H1 (cell line): ENCODE measurements around the gene TOP1. TPM values are rescaled to one million over a fixed set of nuclear protein-coding genes. Genes with fewer than 3 reads are reported as not detected.

Experiments used
- CTCF ChIA-PET: fragments of 300-600 bp; sonication (Branson Sonifier 250); formaldehyde crosslinking; loops from one replicate; lab custom pipeline; 2021; ENCODE audit not compliant: partially characterized antibody; lab: Charles Lee
- POLR2A ChIA-PET: fragments of 300-600 bp; sonication (Branson Sonifier 250); formaldehyde crosslinking; loops from one replicate; lab custom pipeline; 2021; ENCODE audit warnings: inconsistent platforms; ENCODE audit not compliant: partially characterized antibody; lab: Charles Lee
- DNase-seq, 2 experiments: peaks; one replicate each; pipeline versions ENCODE4 v3.0.0 to v3.0.0-alpha.2; 2010 to 2022; ENCODE audit warnings: low spot score in 2 of 2, low read depth in 1 of 2, mixed read lengths in 1 of 2
- FAIRE-seq: peaks from 2 replicates; lab custom pipeline; 2011; peaks lifted over from hg19 to GRCh38; lab: Jason Lieb, UNC
- H2AFZ ChIP-seq: 2 replicates; pipeline ENCODE4 v1.8.1; 2012; ENCODE audit warnings: low read length, inconsistent platforms
- H2AK5ac ChIP-seq: 2 replicates; pipeline ENCODE4 v1.6.1; 2013; ENCODE audit warnings: low read depth, low read length
- H2BK120ac ChIP-seq: replicated peaks from 2 replicates; pipeline ENCODE3; 2013; ENCODE audit warnings: low read depth, low read length, inconsistent platforms
- H2BK12ac ChIP-seq: 2 replicates; pipeline ENCODE4 v1.6.1; 2013; ENCODE audit warnings: low read depth, low read length
- H2BK15ac ChIP-seq: 2 replicates; pipeline ENCODE4 v1.6.1; 2013; ENCODE audit warnings: low read length
- H2BK20ac ChIP-seq: 2 replicates; pipeline ENCODE4 v1.6.1; 2013; ENCODE audit warnings: low read length
- H2BK5ac ChIP-seq: 2 replicates; pipeline ENCODE4 v1.6.1; 2013; ENCODE audit warnings: low read depth, low read length
- H3K14ac ChIP-seq: 2 replicates; pipeline ENCODE4 v1.6.1; 2013; ENCODE audit warnings: inconsistent platforms; ENCODE audit not compliant: insufficient read length
- H3K18ac ChIP-seq: 2 replicates; pipeline ENCODE4 v1.6.1; 2013; ENCODE audit warnings: low read length; ENCODE audit errors: extremely low read depth
- H3K23ac ChIP-seq: 2 replicates; pipeline ENCODE4 v1.6.1; 2013; ENCODE audit warnings: inconsistent platforms; ENCODE audit not compliant: insufficient read length
- H3K23me2 ChIP-seq: 2 replicates; pipeline ENCODE4 v1.6.1; 2013; ENCODE audit warnings: low read depth, low read length
- H3K27ac ChIP-seq: 2 replicates; pipeline ENCODE4 v1.6.1; 2011; ENCODE audit warnings: low read depth, low read length, inconsistent platforms
- H3K27me3 ChIP-seq, 4 experiments: replicated peaks in 1 of 4; 1 replicate in 1 of 4; 2 replicates in 3 of 4; pipeline versions ENCODE4 v1.6.1 to v1.8.1; 2011 to 2013; ENCODE audit warnings: low read length in 3 of 4, mild to moderate bottlenecking in 3 of 4, inconsistent platforms in 2 of 4, mixed read lengths in 2 of 4, moderate library complexity in 1 of 4; ENCODE audit not compliant: control insufficient read depth in 3 of 4, insufficient read depth in 3 of 4; ENCODE audit errors: extremely low read depth in 1 of 4
- H3K36me3 ChIP-seq, 4 experiments: 2 replicates each; pipeline versions ENCODE4 v1.6.1 to v1.8.1; 2011 to 2013; ENCODE audit warnings: mild to moderate bottlenecking in 4 of 4, low read length in 3 of 4, moderate library complexity in 2 of 4, control low read depth in 1 of 4, inconsistent platforms in 1 of 4; ENCODE audit not compliant: insufficient read depth in 4 of 4, control insufficient read depth in 2 of 4
- H3K4ac ChIP-seq: replicated peaks from 2 replicates; pipeline ENCODE3; 2013; ENCODE audit warnings: low read length, low read depth, mixed read lengths, inconsistent platforms; ENCODE audit not compliant: insufficient read length
- H3K4me1 ChIP-seq, 4 experiments: replicated peaks in 1 of 4; 1 replicate in 1 of 4; 2 replicates in 3 of 4; pipeline versions ENCODE4 v1.6.1 to v1.8.1; 2011 to 2013; ENCODE audit warnings: low read length in 3 of 4, inconsistent platforms in 2 of 4, mixed read lengths in 1 of 4; ENCODE audit not compliant: insufficient read depth in 4 of 4, control insufficient read depth in 3 of 4
- H3K4me2 ChIP-seq, 2 experiments: 2 replicates each; pipeline versions ENCODE4 v1.6.1 to v1.8.1; 2011 to 2013; ENCODE audit warnings: low read depth in 2 of 2, low read length in 2 of 2, control low read depth in 1 of 2, inconsistent platforms in 1 of 2, mild to moderate bottlenecking in 1 of 2; ENCODE audit not compliant: insufficient read depth in 1 of 2
- H3K4me3 ChIP-seq, 4 experiments: fragments of 200-600, 300-600 bp in 1 of 4; sonication (generic), shearing (Covaris generic), sonication (Bioruptor Twin) in 1 of 4; 2 replicates each; pipeline versions ENCODE4 v1.5.1 to v1.8.1; 2011 to 2016; ENCODE audit warnings: low read length in 4 of 4, low read depth in 3 of 4, control low read depth in 2 of 4, inconsistent platforms in 2 of 4, mild to moderate bottlenecking in 2 of 4, mixed read lengths in 1 of 4, moderate library complexity in 1 of 4; ENCODE audit not compliant: insufficient read depth in 2 of 4; ENCODE audit errors: extremely low read depth in 1 of 4
- H3K56ac ChIP-seq: replicated peaks from 2 replicates; pipeline ENCODE3; 2013; ENCODE audit warnings: low read depth, mild to moderate bottlenecking, mixed read lengths, low read length, inconsistent platforms; ENCODE audit not compliant: insufficient read length
- H3K79me1 ChIP-seq: 2 replicates; pipeline ENCODE4 v1.6.1; 2013; ENCODE audit warnings: low read depth, low read length, control low read depth
- H3K79me2 ChIP-seq, 2 experiments: 2 replicates each; pipeline versions ENCODE4 v1.6.1 to v1.8.1; 2012 to 2013; ENCODE audit warnings: low read length in 2 of 2, mild to moderate bottlenecking in 2 of 2, inconsistent platforms in 1 of 2; ENCODE audit not compliant: insufficient read depth in 2 of 2, control insufficient read depth in 1 of 2
- H3K9ac ChIP-seq, 4 experiments: replicated peaks in 1 of 4; 1 replicate in 1 of 4; 2 replicates in 3 of 4; pipeline versions ENCODE4 v1.6.1 to v1.8.1; 2011 to 2013; ENCODE audit warnings: low read depth in 3 of 4, low read length in 3 of 4, control low read depth in 2 of 4, mild to moderate bottlenecking in 2 of 4, moderate library complexity in 2 of 4, inconsistent platforms in 1 of 4; ENCODE audit errors: extremely low read depth in 1 of 4
- H3K9me3 ChIP-seq, 2 experiments: 2 replicates each; pipeline versions ENCODE4 v1.6.1 to v1.8.1; 2012 to 2013; ENCODE audit warnings: mild to moderate bottlenecking in 2 of 2, moderate library complexity in 2 of 2, control low read depth in 1 of 2, inconsistent platforms in 1 of 2, low read depth in 1 of 2, low read length in 1 of 2, mixed read lengths in 1 of 2; ENCODE audit not compliant: insufficient read depth in 2 of 2
- H4K20me1 ChIP-seq, 2 experiments: replicated peaks in 1 of 2; 2 replicates each; pipeline versions ENCODE3 to v1.8.1; 2011 to 2013; ENCODE audit warnings: inconsistent platforms in 2 of 2, low read length in 2 of 2, mild to moderate bottlenecking in 1 of 2; ENCODE audit not compliant: insufficient read depth in 2 of 2, control insufficient read depth in 1 of 2
- H4K5ac ChIP-seq: 2 replicates; pipeline ENCODE4 v1.6.1; 2013; ENCODE audit warnings: low read length, low read depth, mixed read lengths, inconsistent platforms; ENCODE audit not compliant: insufficient read length
- H4K8ac ChIP-seq: 2 replicates; pipeline ENCODE4 v1.8.0; 2013; ENCODE audit warnings: mild to moderate bottlenecking, moderate library complexity, low read length, inconsistent platforms; ENCODE audit not compliant: insufficient read depth; ENCODE audit errors: extremely low read depth
- H4K91ac ChIP-seq: replicated peaks from 2 replicates; pipeline ENCODE3; 2013; ENCODE audit warnings: low read length, mixed read lengths, inconsistent platforms; ENCODE audit not compliant: insufficient read length
- CBX8 ChIP-seq: fragments of 300-800, 300-1000 bp; sonication (generic); IDR thresholded peaks from 2 replicates; pipeline ENCODE4 v1.7.1; 2016; ENCODE audit warnings: low read depth, low read length, borderline replicate concordance
- CHD2 ChIP-seq: IDR thresholded peaks from 2 replicates; pipeline ENCODE4 v1.6.1; 2012; ENCODE audit warnings: low read length, improper control_type of control experiment
- HDAC2 ChIP-seq, 2 experiments: fragments of 300-600 bp in 1 of 2; sonication (generic) in 1 of 2; IDR thresholded peaks; 2 replicates each; pipeline ENCODE4 v1.6.1; 2011 to 2012; ENCODE audit warnings: low read depth in 2 of 2, low read length in 2 of 2, mild to moderate bottlenecking in 2 of 2, moderate library complexity in 2 of 2, borderline replicate concordance in 1 of 2, inconsistent platforms in 1 of 2
- KDM4A ChIP-seq: IDR thresholded peaks from one replicate; pipeline ENCODE4 v1.7.1; 2012; ENCODE audit warnings: low read depth, mild to moderate bottlenecking, moderate library complexity, low read length, inconsistent platforms; ENCODE audit not compliant: severe bottlenecking
- POLR2A ChIP-seq, 2 experiments: IDR thresholded peaks; 1 replicate in 1 of 2; 2 replicates in 1 of 2; pipeline ENCODE4 v1.6.1; 2011; ENCODE audit warnings: low read depth in 2 of 2, low read length in 2 of 2, mild to moderate bottlenecking in 2 of 2; ENCODE audit errors: control extremely low read depth in 1 of 2
- RBBP5 ChIP-seq: IDR thresholded peaks from 2 replicates; pipeline ENCODE4 v1.7.1; 2012; ENCODE audit warnings: low read depth, mild to moderate bottlenecking, inconsistent platforms, low read length, moderate library complexity, borderline replicate concordance
- SAP30 ChIP-seq: fragments of 300-600 bp; sonication (generic); IDR thresholded peaks from 2 replicates; pipeline ENCODE4 v1.7.1; 2012; ENCODE audit warnings: low read length, moderate library complexity, mild to moderate bottlenecking, inconsistent platforms; ENCODE audit not compliant: insufficient read depth, insufficient replicate concordance
- SP2 ChIP-seq: IDR thresholded peaks from 2 replicates; pipeline ENCODE4 v1.6.1; 2012; ENCODE audit warnings: mild to moderate bottlenecking, low read length, inconsistent platforms
- SP4 ChIP-seq: IDR thresholded peaks from 2 replicates; pipeline ENCODE4 v1.6.1; 2012; ENCODE audit warnings: low read length, inconsistent platforms
- WGBS, 2 experiments: shearing (Covaris generic) in 1 of 2; methylation state at CpG; one replicate each; pipeline versions ENCODE4 v1.1.6 to v1.1.7; 2013 to 2015; ENCODE audit warnings: low lambda C conversion rate in 2 of 2, mixed read lengths in 2 of 2, inconsistent platforms in 1 of 2, low coverage in 1 of 2, missing lambda C conversion rate in 1 of 2; ENCODE audit not compliant: insufficient replicate concordance in 2 of 2, insufficient coverage in 1 of 2, insufficient read length in 1 of 2; ENCODE audit errors: extremely low coverage in 1 of 2, missing lambda C conversion rate in 1 of 2; 5-methylcytosine and 5-hydroxymethylcytosine counted together
- polyA plus RNA-seq, 7 experiments: library from polyadenylated mRNA; depleted of rRNA in 3 of 7; stranded (reverse) in 5 of 7; unstranded in 2 of 7; fragments of >200 nt in 5 of 7; fragments of 200-250 nt in 2 of 7; gene quantifications; 1 replicate in 5 of 7; 2 replicates in 1 of 7; 4 replicates in 1 of 7; pipeline versions ENCODE4 v1.2.1 to v1.2.3, GENCODE V29; 2011 to 2013; ENCODE audit warnings: missing spikeins in 2 of 7, mixed read lengths in 2 of 7
- total RNA-seq: library from RNA; stranded (reverse); fragmentation: NEBNext Ultra II Directional; extraction: Animal tissue kit (Norgen Biotek cat#: 25700); gene quantifications from 2 replicates; pipeline ENCODE4 v1.2.1, GENCODE V29; 2021
- TF ChIP-seq, protein P1 (sequence below): IDR thresholded peaks from 2 replicates; pipeline ENCODE4 v1.6.1; 2011; ENCODE audit warnings: low read depth, mild to moderate bottlenecking, low read length; ENCODE audit not compliant: insufficient read depth
- TF ChIP-seq, protein P2 (sequence below): IDR thresholded peaks from 2 replicates; pipeline ENCODE4 v1.6.1; 2012; ENCODE audit warnings: inconsistent platforms

TOP1 gene
- total and polyA plus RNA-seq, 2 of the 8 experiments (the other 6 are each of a cell fraction or from before 2014, with no cell fraction given), result 7.4 to 108 TPM

DNA sequence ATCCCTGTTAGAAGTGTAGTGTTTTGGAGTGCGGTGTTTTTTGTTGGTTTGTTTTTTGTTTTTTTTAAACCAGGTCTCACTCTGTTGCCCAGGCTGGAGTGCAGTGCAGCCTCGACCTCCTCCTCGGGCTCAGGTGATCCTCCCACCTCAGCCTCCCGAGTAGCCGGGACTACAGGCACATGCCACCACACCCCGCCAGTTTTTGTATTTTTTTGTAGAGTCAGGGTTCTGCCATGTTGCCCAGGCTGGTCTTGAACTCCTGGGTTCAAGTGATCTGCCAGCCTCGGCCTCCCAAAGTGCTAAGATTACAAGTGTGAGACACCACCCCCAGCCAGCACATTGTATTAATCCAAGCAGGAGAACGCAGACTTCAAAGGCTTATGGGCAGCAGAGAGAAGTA lies 1.3 kb upstream of the TOP1 start:
- no peak overlapping the region for H3K18ac ChIP-seq
- H3K79me2 ChIP-seq, result peaks cover 10 to 32% of the 10 kb centered on the region in 2 experiments
- no peak overlapping the region for H2BK5ac ChIP-seq
- H3K27ac ChIP-seq, result no peak overlapping the region
- 0 out of 2 replicates have a peak overlapping the region, but pooled peaks have one; percentile 49 for H2AFZ ChIP-seq
- peaks cover 0 to 6% (median 1%) of the 10 kb centered on the region in 4 experiments; a peak in 3 of 8 replicates for H3K36me3 ChIP-seq
- peaks cover 3% of the 10 kb centered on the region for H3K23me2 ChIP-seq
- ChIA-PET POLR2A (interaction anchor here (1.0 to 1.7 kb wide), 7 partner anchors 9 to 110 kb away, joined by 3 to 7 read pairs (median 5); partner anchors contain the start of gene PLCG1), CTCF (interaction anchor here (0.7 to 2.3 kb wide), 3 partner anchors 17 to 300 kb away, joined by 3 to 9 read pairs (median 3); no protein-coding TSS in a partner anchor)
- H3K4me3 ChIP-seq, result peak overlapping the region in 1 of 4 experiments; percentile 57; a peak in 2 of 8 replicates
- H2AK5ac ChIP-seq, result no peak overlapping the region
- H2BK120ac ChIP-seq, result no peak overlapping the region
- no peak overlapping the region for H3K23ac ChIP-seq
- H3K9ac ChIP-seq, result no peak overlapping the region; a peak in 1 of 7 replicates
- H4K8ac ChIP-seq, result no peak overlapping the region
- H3K4me2 ChIP-seq, result peak overlapping the region in 1 of 2 experiments; percentile 90; a peak in 2 of 4 replicates
- H3K27me3 ChIP-seq, result peaks cover 0 to 12% (median 4%) of the 10 kb centered on the region in 4 experiments; a peak in 3 of 7 replicates
- no peak for FAIRE-seq
- TF ChIP-seq SP2 (no peak), POLR2A (IDR thresholded peaks at IDR 0.05; ENCODE audit: control extremely low read depth in 1 of 2, low read depth in 2 of 2, low read length in 2 of 2) (no peak), SP4 (no peak), SAP30 (no peak), CBX8 (no peak), CHD2 (no peak), HDAC2 (IDR thresholded peaks at IDR 0.05; ENCODE audit: borderline replicate concordance in 1 of 2, low read depth in 2 of 2, low read length in 2 of 2) (no peak), RBBP5 (no peak), KDM4A (no peak)
- TF ChIP-seq, protein P1, sequence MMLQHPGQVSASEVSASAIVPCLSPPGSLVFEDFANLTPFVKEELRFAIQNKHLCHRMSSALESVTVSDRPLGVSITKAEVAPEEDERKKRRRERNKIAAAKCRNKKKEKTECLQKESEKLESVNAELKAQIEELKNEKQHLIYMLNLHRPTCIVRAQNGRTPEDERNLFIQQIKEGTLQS, result no peak
- TF ChIP-seq, protein P2, sequence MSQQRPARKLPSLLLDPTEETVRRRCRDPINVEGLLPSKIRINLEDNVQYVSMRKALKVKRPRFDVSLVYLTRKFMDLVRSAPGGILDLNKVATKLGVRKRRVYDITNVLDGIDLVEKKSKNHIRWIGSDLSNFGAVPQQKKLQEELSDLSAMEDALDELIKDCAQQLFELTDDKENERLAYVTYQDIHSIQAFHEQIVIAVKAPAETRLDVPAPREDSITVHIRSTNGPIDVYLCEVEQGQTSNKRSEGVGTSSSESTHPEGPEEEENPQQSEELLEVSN, result no peak
- H3K4ac ChIP-seq, result no peak overlapping the region
- H3K4me1 ChIP-seq, result peaks cover 3 to 9% (median 7%) of the 10 kb centered on the region in 4 experiments; a peak in 4 of 7 replicates
- peaks cover 16 to 18% of the 10 kb centered on the region in 2 experiments for H4K20me1 ChIP-seq
- no peak overlapping the region for H4K5ac ChIP-seq
- 93% methylated on average over 8 of the region's 8 CpGs; no CpG with 5 or more reads in 1 of the 2 experiments for WGBS, 2 experiments
- no peak overlapping the region for H4K91ac ChIP-seq
- H3K56ac ChIP-seq, result no peak overlapping the region
- H2BK20ac ChIP-seq, result no peak overlapping the region
- no peaks in the 10 kb centered on the region for H3K9me3 ChIP-seq
- H2BK15ac ChIP-seq, result no peak overlapping the region
- DNase-seq, result no peak
- H3K79me1 ChIP-seq, result peaks cover 6% of the 10 kb centered on the region
- H3K14ac ChIP-seq, result no peak overlapping the region
- 0 out of 2 replicates have a peak overlapping the region, but pooled peaks have one; percentile 30 for H2BK12ac ChIP-seq
